ENCODE results near the gene CBX3. TPM values are rescaled to one million over a fixed set of nuclear protein-coding genes. Genes with fewer than 3 reads are reported as not detected.

CBX3 gene
- total and polyA plus RNA-seq, 10 of the 15 experiments (the other 5 are each of a cell fraction or from before 2014, with no cell fraction given): 153 to 307 (median 225) TPM

DNA sequence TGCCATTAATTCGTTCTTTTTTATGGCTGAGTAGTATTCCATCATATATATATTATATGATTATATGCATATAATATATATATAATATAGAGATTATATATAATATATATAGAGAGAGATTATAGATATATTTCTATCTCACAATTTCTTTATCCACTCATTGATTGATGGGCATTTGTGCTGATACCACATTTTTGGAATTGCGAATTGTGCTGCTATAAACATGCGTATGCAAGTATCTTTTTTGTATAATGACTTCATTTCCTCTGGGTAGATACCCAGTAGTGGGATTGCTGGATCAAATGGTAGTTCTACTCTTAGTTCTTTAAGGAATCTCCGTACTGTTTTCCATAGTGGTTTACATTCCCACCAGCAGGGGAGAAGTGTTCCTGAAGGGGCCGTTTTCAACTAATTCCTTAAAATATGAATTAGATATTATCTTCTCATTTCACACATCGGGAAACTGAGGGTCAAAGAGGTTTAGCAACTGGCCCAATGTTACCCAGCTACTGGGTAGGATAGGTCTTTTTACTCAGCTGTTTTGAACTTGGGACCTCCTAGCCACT is 33.0 kb upstream of the CBX3 start:
- Histone ChIP-seq H3K4me2 (ENCODE audit: control insufficient read depth, insufficient read depth) (no peak overlapping the region), H4K20me1 (ENCODE audit: control insufficient read depth, insufficient read depth) (no peaks in the 10 kb centered on the region), H3K27me3 (replicated peaks in 1 of 2; ENCODE audit: control insufficient read depth in 2 of 2, insufficient read depth in 2 of 2, low read length in 1 of 2) (no peaks in the 10 kb centered on the region), H3K27ac (ENCODE audit: control insufficient read depth, insufficient read depth) (no peak overlapping the region), H3K36me3 (ENCODE audit: control insufficient read depth in 2 of 2, insufficient read depth in 2 of 2, low read length in 1 of 2) (peaks cover 2 to 3% of the 10 kb centered on the region in 2 experiments; a peak in 3 of 4 replicates), H3K4me1 (ENCODE audit: control insufficient read depth, insufficient read depth, low read length) (peaks cover 17% of the 10 kb centered on the region), H3K9me3 (replicated peaks; ENCODE audit: control insufficient read depth, insufficient read depth, low read length) (no peaks in the 10 kb centered on the region), H3K79me2 (ENCODE audit: control insufficient read depth, insufficient read depth, low read length) (peaks cover 28% of the 10 kb centered on the region), H2AFZ (ENCODE audit: control insufficient read depth, low read depth, low read length) (no peak overlapping the region), H3K4me3 (no peak overlapping the region), H3K9ac (ENCODE audit: control insufficient read depth, insufficient read depth, low read length) (no peak overlapping the region)
- DNase-seq (ENCODE audit: low read depth, low spot score) (no peak), ATAC-seq (no peak), FAIRE-seq (no peak)
- BruUV-seq (replicated peaks): no TSS peak
- WGBS (ENCODE audit: insufficient coverage, insufficient replicate concordance, low lambda C conversion rate, missing lambda C conversion rate): 95% methylated on average over 6 of the region's 6 CpGs
- SMC1A ChIA-PET (ENCODE audit: uncharacterized antibody, unreplicated experiment): interaction anchor here (3.9 to 5.4 kb wide), 2 partner anchors 12 to 24 kb away, joined by 50 to 91 read pairs; no protein-coding TSS in a partner anchor
- TF ChIP-seq SREBF2 (IDR thresholded peaks at IDR 0.05; ENCODE audit: low read length) (no peak), FOXM1 (IDR thresholded peaks at IDR 0.05; ENCODE audit: low read depth, low read length) (no peak), ZBTB4 (CRISPR knock-in tag; IDR thresholded peaks at IDR 0.05) (no peak), E2F4 (IDR thresholded peaks at IDR 0.05; ENCODE audit: low read depth, low read length) (no peak), E2F8 (IDR thresholded peaks at IDR 0.05; ENCODE audit: low read depth, partially characterized antibody) (no peak), CEBPZ (IDR thresholded peaks at IDR 0.05; ENCODE audit: low read depth, low read length) (no peak), CREB1 (IDR thresholded peaks at IDR 0.05; ENCODE audit: low read depth) (no peak)
- intact Hi-C loops (cut with micrococcal nuclease; ENCODE audit: unreplicated experiment): no loop called here
- RAD21 ChIA-PET (ENCODE audit: unreplicated experiment): interaction anchor here (1.2 to 3.4 kb wide), 2 partner anchors 12 to 76 kb away, joined by 5 to 74 read pairs; no protein-coding TSS in a partner anchor
- in situ Hi-C loops (cut with MboI): no loop called here
- POLR2A ChIA-PET: interaction anchor here (1.4 to 3.2 kb wide), 2 partner anchors 12 to 20 kb away, joined by 8 to 111 read pairs; no protein-coding TSS in a partner anchor
- CTCF ChIA-PET: interaction anchor here (3.2 kb wide), 1 partner anchor 29 kb away, joined by 29 read pairs; no protein-coding TSS in a partner anchor

Data from GM12878 (cell line).